ENCODE data around the gene SYK.
A peak's percentile ranks its signal among the peaks of the same experiment; 100 is the strongest.

Gene SYK

DNA sequence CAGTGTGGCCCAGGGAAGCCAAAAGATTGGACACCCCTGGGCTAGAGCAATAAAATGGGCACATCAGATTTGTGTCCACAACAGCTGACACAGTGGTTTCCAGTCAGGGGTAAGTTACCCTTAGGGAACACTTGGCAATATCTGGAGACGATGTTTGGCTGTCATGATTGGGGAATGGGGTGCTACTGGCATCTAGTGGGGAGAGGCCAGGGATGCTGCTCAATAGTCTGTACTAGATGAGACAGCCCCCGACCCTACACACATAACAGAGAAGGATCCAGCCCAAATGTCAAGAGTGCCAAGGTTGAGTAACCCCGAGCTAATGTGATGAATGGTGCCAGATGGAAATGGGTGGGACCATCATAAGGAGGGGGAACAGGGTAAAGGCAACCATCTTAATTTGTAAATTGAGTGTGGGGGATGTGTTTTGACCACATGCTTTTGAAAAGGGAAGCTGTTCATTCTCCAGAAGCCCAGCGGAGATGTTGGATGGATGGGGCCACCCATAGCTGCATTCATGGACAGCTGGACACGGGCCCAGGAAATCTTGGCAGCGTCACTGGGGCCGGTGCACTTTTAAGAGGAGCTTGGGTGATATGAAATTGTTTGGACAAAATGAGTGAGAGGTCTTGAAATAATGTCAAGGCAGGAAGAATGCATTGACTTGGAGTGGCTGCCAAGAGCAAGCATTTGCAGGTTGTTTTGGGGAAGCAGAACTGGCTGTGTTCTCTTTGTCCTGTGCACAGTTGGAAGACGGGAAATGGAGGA lies 33.4 kb downstream of the SYK start:
- TF ChIP-seq, protein P1, sequence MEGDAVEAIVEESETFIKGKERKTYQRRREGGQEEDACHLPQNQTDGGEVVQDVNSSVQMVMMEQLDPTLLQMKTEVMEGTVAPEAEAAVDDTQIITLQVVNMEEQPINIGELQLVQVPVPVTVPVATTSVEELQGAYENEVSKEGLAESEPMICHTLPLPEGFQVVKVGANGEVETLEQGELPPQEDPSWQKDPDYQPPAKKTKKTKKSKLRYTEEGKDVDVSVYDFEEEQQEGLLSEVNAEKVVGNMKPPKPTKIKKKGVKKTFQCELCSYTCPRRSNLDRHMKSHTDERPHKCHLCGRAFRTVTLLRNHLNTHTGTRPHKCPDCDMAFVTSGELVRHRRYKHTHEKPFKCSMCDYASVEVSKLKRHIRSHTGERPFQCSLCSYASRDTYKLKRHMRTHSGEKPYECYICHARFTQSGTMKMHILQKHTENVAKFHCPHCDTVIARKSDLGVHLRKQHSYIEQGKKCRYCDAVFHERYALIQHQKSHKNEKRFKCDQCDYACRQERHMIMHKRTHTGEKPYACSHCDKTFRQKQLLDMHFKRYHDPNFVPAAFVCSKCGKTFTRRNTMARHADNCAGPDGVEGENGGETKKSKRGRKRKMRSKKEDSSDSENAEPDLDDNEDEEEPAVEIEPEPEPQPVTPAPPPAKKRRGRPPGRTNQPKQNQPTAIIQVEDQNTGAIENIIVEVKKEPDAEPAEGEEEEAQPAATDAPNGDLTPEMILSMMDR (IDR thresholded peaks at IDR 0.05): no peak
- H3K9me3 ChIP-seq (ENCODE audit: control insufficient read depth, low read length): no peaks in the 10 kb centered on the region
- no peak overlapping the region for H3K4me3 ChIP-seq (ENCODE audit: low read depth, low read length)
- H3K27ac ChIP-seq: peak overlapping the region; percentile 32
- no peak overlapping the region for H3K4me2 ChIP-seq (ENCODE audit: low read length)
- no peak overlapping the region for H2AFZ ChIP-seq
- H3K27me3 ChIP-seq (ENCODE audit: control insufficient read depth, insufficient read depth, low read length): no peaks in the 10 kb centered on the region
- H3K36me3 ChIP-seq (ENCODE audit: control insufficient read depth, insufficient read depth, low read length): no peaks in the 10 kb centered on the region
- H3K4me1 ChIP-seq: peaks cover 30% of the 10 kb centered on the region
- H3K9ac ChIP-seq: no peak overlapping the region
- peaks cover 18% of the 10 kb centered on the region for H3K79me2 ChIP-seq

GRCh38 chr9:90836411-90837080 lies 34.9 kb downstream of the SYK start:
- H3K9ac ChIP-seq: no peak overlapping the region
- no peak overlapping the region for H3K4me3 ChIP-seq (ENCODE audit: low read depth, low read length)
- no peak overlapping the region for H2AFZ ChIP-seq
- peaks cover 24% of the 10 kb centered on the region for H3K79me2 ChIP-seq
- TF ChIP-seq, protein P1 (IDR thresholded peaks at IDR 0.05): no peak
- no peaks in the 10 kb centered on the region for H3K9me3 ChIP-seq (ENCODE audit: control insufficient read depth, low read length)
- H3K4me2 ChIP-seq (ENCODE audit: low read length): no peak overlapping the region
- no peaks in the 10 kb centered on the region for H3K27me3 ChIP-seq (ENCODE audit: control insufficient read depth, insufficient read depth, low read length)
- H3K36me3 ChIP-seq (ENCODE audit: control insufficient read depth, insufficient read depth, low read length): no peaks in the 10 kb centered on the region
- peaks cover 26% of the 10 kb centered on the region for H3K4me1 ChIP-seq
- H3K27ac ChIP-seq: peak overlapping the region; percentile 75

DNA sequence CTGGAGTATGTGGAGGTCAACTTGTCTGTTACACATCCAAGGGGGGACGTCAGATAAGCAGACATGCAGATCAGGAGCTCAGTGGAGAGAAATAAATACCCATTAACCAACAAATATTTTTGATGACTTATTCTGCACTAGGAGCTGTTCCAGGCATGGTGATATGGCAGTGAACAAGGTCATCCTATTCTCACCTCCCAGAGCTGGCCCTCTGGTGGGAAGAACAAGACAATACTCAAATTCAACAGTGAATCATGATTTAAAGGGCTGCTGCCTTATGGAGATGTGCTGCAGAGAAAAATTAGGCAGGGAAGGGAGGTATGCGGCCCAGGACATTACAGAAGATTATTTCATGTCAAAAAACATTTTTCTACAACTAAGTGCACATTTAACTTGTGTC lies 36.5 kb downstream of the SYK start:
- H3K79me2 ChIP-seq: peaks cover 29% of the 10 kb centered on the region
- no peak overlapping the region for H2AFZ ChIP-seq
- no peaks in the 10 kb centered on the region for H3K27me3 ChIP-seq (ENCODE audit: control insufficient read depth, insufficient read depth, low read length)
- H3K9ac ChIP-seq: no peak overlapping the region
- TF ChIP-seq, protein P1 (IDR thresholded peaks at IDR 0.05): peak; percentile 10
- H3K4me2 ChIP-seq (ENCODE audit: low read length): peak overlapping the region; percentile 14
- no peak overlapping the region for H3K4me3 ChIP-seq (ENCODE audit: low read depth, low read length)
- H3K27ac ChIP-seq: peak overlapping the region; percentile 75
- H3K9me3 ChIP-seq (ENCODE audit: control insufficient read depth, low read length): no peaks in the 10 kb centered on the region
- no peaks in the 10 kb centered on the region for H3K36me3 ChIP-seq (ENCODE audit: control insufficient read depth, insufficient read depth, low read length)
- peaks cover 24% of the 10 kb centered on the region for H3K4me1 ChIP-seq

DNA sequence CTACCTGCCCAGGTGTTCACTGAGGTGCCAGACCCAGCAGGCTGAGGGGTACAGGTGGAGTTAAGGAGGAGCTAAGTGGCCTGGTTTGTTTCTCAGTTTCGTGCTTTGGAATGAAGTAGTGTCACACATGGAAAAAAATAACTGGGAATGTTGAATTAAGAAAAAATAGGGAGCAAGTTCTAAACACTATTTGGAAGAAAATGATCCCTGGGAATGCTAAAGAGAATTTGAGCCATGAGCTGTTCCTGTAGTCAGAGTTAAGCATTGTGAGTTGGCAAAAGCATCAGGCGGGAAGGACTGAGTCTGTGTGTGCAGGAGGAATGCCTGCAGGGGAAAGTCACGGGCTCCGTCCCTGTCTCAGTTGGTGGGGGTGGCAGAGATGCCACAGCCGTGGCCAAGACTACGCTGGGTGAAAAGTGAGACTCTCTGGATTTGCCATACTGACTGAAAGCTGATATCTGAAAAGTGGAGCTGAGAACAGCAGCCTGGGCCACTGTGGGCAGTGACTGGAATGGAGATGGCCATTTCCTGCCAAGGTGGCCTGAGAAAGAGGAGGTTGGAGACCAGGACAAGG lies 37.0 kb downstream of the SYK start:
- no peaks in the 10 kb centered on the region for H3K9me3 ChIP-seq (ENCODE audit: control insufficient read depth, low read length)
- H2AFZ ChIP-seq: no peak overlapping the region
- H3K27ac ChIP-seq: peak overlapping the region; percentile 75
- peak overlapping the region; percentile 9 for H3K4me2 ChIP-seq (ENCODE audit: low read length)
- H3K79me2 ChIP-seq: peaks cover 28% of the 10 kb centered on the region
- H3K4me1 ChIP-seq: peaks cover 24% of the 10 kb centered on the region
- H3K27me3 ChIP-seq (ENCODE audit: control insufficient read depth, insufficient read depth, low read length): no peaks in the 10 kb centered on the region
- H3K4me3 ChIP-seq (ENCODE audit: low read depth, low read length): no peak overlapping the region
- H3K9ac ChIP-seq: no peak overlapping the region
- H3K36me3 ChIP-seq (ENCODE audit: control insufficient read depth, insufficient read depth, low read length): no peaks in the 10 kb centered on the region
- TF ChIP-seq, protein P1 (IDR thresholded peaks at IDR 0.05): no peak

All from parathyroid adenoma (tissue), 2 donors.